Activated CD8-positive, alpha-beta memory T cell treated with anti-CD3 and anti-CD28 coated beads, Interleukin-2, amount 50 U/mL, for 1 hour (primary cell): ENCODE data around the gene PHF21A.

Source experiments
- DNase-seq: peaks from one replicate; pipeline ENCODE4 v3.0.0-alpha.2; 2020; ENCODE audit errors: extremely low read depth

PHF21A gene

GRCh38 chr11:45885274-45885920 is 235.9 kb downstream of the PHF21A start, which contains the start of gene MAPK8IP1:
Gene MAPK8IP1, plus strand, starts transcription at chr11:45885651. Its CDS starts 170 bp downstream, at chr11:45885821.
- DNase-seq, result no peak

- no peak for DNase-seq
Observed at GRCh38 chr11:45884596-45885185, 236.6 kb downstream of the PHF21A start.
